ENCODE results near the gene ADAMTSL5. TPM values are rescaled to one million over a fixed set of nuclear protein-coding genes. Genes with fewer than 3 reads are reported as not detected.

Gene ADAMTSL5
- total and polyA plus RNA-seq, 4 donors, result 0.40 to 1.6 (median 0.91) TPM

GRCh38 chr19:1507763-1508506, 4.9 kb downstream of the ADAMTSL5 start:
- 0% methylated on average over 39 of the region's 46 CpGs for WGBS (ENCODE audit: insufficient coverage)
- Histone ChIP-seq H3K4me3 (ENCODE audit: low read depth, low read length) (peak overlapping the region; percentile 65), H3K4me1 (ENCODE audit: control insufficient read depth, insufficient read depth, low read length) (peaks cover 40% of the 10 kb centered on the region), H3K9me3 (ENCODE audit: control insufficient read depth, insufficient read depth, low read length) (no peaks in the 10 kb centered on the region), H3K36me3 (ENCODE audit: control insufficient read depth, insufficient read depth, low read length) (peaks cover 2% of the 10 kb centered on the region), H3K27me3 (ENCODE audit: control insufficient read depth, insufficient read depth, low read length) (peaks cover 44% of the 10 kb centered on the region), H3K27ac (ENCODE audit: low read depth, low read length) (peak overlapping the region; percentile 96)
- peak; percentile 92 to 99 (median 94) for DNase-seq (ENCODE audit: low read depth in 4 of 6, low spot score in 6 of 6)

- DNase-seq (ENCODE audit: low read depth in 4 of 6, low spot score in 6 of 6), result no peak
- no peak overlapping the region for H3K4me3 ChIP-seq (ENCODE audit: low read depth, low read length)
- H3K4me1 ChIP-seq (ENCODE audit: control insufficient read depth, insufficient read depth, low read length), result peaks cover 40% of the 10 kb centered on the region
- no peaks in the 10 kb centered on the region for H3K9me3 ChIP-seq (ENCODE audit: control insufficient read depth, insufficient read depth, low read length)
- peaks cover 44% of the 10 kb centered on the region for H3K27me3 ChIP-seq (ENCODE audit: control insufficient read depth, insufficient read depth, low read length)
- H3K36me3 ChIP-seq (ENCODE audit: control insufficient read depth, insufficient read depth, low read length), result peaks cover 2% of the 10 kb centered on the region
- peak overlapping the region; percentile 96 for H3K27ac ChIP-seq (ENCODE audit: low read depth, low read length)
- WGBS (ENCODE audit: insufficient coverage), result 66% methylated on average over 19 of the region's 23 CpGs
Measured at GRCh38 chr19:1507192-1507660, 5.6 kb downstream of the ADAMTSL5 start.

GRCh38 chr19:1505991-1506881, 6.6 kb downstream of the ADAMTSL5 start:
- DNase-seq (ENCODE audit: low read depth in 4 of 6, low spot score in 6 of 6), result no peak
- Histone ChIP-seq H3K4me1 (ENCODE audit: control insufficient read depth, insufficient read depth, low read length) (peaks cover 40% of the 10 kb centered on the region), H3K9me3 (ENCODE audit: control insufficient read depth, insufficient read depth, low read length) (no peaks in the 10 kb centered on the region), H3K4me3 (ENCODE audit: low read depth, low read length) (no peak overlapping the region), H3K27me3 (ENCODE audit: control insufficient read depth, insufficient read depth, low read length) (peaks cover 34% of the 10 kb centered on the region), H3K36me3 (ENCODE audit: control insufficient read depth, insufficient read depth, low read length) (no peaks in the 10 kb centered on the region), H3K27ac (ENCODE audit: low read depth, low read length) (no peak overlapping the region)
- 84% methylated on average over 44 of the region's 45 CpGs for WGBS (ENCODE audit: insufficient coverage)

GRCh38 chr19:1505012-1505411, 7.8 kb downstream of the ADAMTSL5 start:
- no peak for DNase-seq (ENCODE audit: low read depth in 4 of 6, low spot score in 6 of 6)
- Histone ChIP-seq H3K9me3 (ENCODE audit: control insufficient read depth, insufficient read depth, low read length) (no peaks in the 10 kb centered on the region), H3K4me1 (ENCODE audit: control insufficient read depth, insufficient read depth, low read length) (peaks cover 37% of the 10 kb centered on the region), H3K27ac (ENCODE audit: low read depth, low read length) (no peak overlapping the region), H3K36me3 (ENCODE audit: control insufficient read depth, insufficient read depth, low read length) (no peaks in the 10 kb centered on the region), H3K4me3 (ENCODE audit: low read depth, low read length) (no peak overlapping the region), H3K27me3 (ENCODE audit: control insufficient read depth, insufficient read depth, low read length) (peaks cover 24% of the 10 kb centered on the region)
- WGBS (ENCODE audit: insufficient coverage), result 87% methylated on average over 8 of the region's 8 CpGs

- Histone ChIP-seq H3K27me3 (ENCODE audit: control insufficient read depth, insufficient read depth, low read length) (peaks cover 23% of the 10 kb centered on the region), H3K36me3 (ENCODE audit: control insufficient read depth, insufficient read depth, low read length) (no peaks in the 10 kb centered on the region), H3K4me1 (ENCODE audit: control insufficient read depth, insufficient read depth, low read length) (peaks cover 34% of the 10 kb centered on the region), H3K4me3 (ENCODE audit: low read depth, low read length) (no peak overlapping the region), H3K9me3 (ENCODE audit: control insufficient read depth, insufficient read depth, low read length) (no peaks in the 10 kb centered on the region), H3K27ac (ENCODE audit: low read depth, low read length) (no peak overlapping the region)
- no peak for DNase-seq (ENCODE audit: low read depth in 4 of 6, low spot score in 6 of 6)
- 45% methylated on average over 10 of the region's 23 CpGs for WGBS (ENCODE audit: insufficient coverage)
Measured at GRCh38 chr19:1503925-1504773, 8.7 kb downstream of the ADAMTSL5 start.

GRCh38 chr19:1503089-1503924, 9.5 kb downstream of the ADAMTSL5 start:
- Histone ChIP-seq H3K36me3 (ENCODE audit: control insufficient read depth, insufficient read depth, low read length) (no peaks in the 10 kb centered on the region), H3K27me3 (ENCODE audit: control insufficient read depth, insufficient read depth, low read length) (peaks cover 23% of the 10 kb centered on the region), H3K9me3 (ENCODE audit: control insufficient read depth, insufficient read depth, low read length) (no peaks in the 10 kb centered on the region), H3K4me1 (ENCODE audit: control insufficient read depth, insufficient read depth, low read length) (peaks cover 31% of the 10 kb centered on the region), H3K4me3 (ENCODE audit: low read depth, low read length) (no peak overlapping the region), H3K27ac (ENCODE audit: low read depth, low read length) (no peak overlapping the region)
- DNase-seq (ENCODE audit: low read depth in 4 of 6, low spot score in 6 of 6), result peak in 2 of 6 donors; percentile 50 to 59
- 8% methylated on average over 47 of the region's 49 CpGs for WGBS (ENCODE audit: insufficient coverage)

GRCh38 chr19:1502433-1503088, 10.3 kb downstream of the ADAMTSL5 start:
- H3K27me3 ChIP-seq (ENCODE audit: control insufficient read depth, insufficient read depth, low read length), result peaks cover 23% of the 10 kb centered on the region
- 41% methylated on average over 8 of the region's 14 CpGs for WGBS (ENCODE audit: insufficient coverage)

GRCh38 chr19:1501200-1501595, 11.6 kb downstream of the ADAMTSL5 start:
- H3K9me3 ChIP-seq (ENCODE audit: control insufficient read depth, insufficient read depth, low read length), result no peaks in the 10 kb centered on the region
- WGBS (ENCODE audit: insufficient coverage), result 42% methylated on average over 3 of the region's 9 CpGs
- H3K4me1 ChIP-seq (ENCODE audit: control insufficient read depth, insufficient read depth, low read length), result peaks cover 18% of the 10 kb centered on the region
- DNase-seq (ENCODE audit: low read depth in 4 of 6, low spot score in 6 of 6), result no peak
- H3K27me3 ChIP-seq (ENCODE audit: control insufficient read depth, insufficient read depth, low read length), result peaks cover 23% of the 10 kb centered on the region
- no peak overlapping the region for H3K4me3 ChIP-seq (ENCODE audit: low read depth, low read length)
- no peaks in the 10 kb centered on the region for H3K36me3 ChIP-seq (ENCODE audit: control insufficient read depth, insufficient read depth, low read length)
- H3K27ac ChIP-seq (ENCODE audit: low read depth, low read length), result no peak overlapping the region

More at GRCh38 chr19:1502433-1503088, 10.3 kb downstream of the ADAMTSL5 start:
- no peak for DNase-seq (ENCODE audit: low read depth in 4 of 6, low spot score in 6 of 6)
- peaks cover 24% of the 10 kb centered on the region for H3K4me1 ChIP-seq (ENCODE audit: control insufficient read depth, insufficient read depth, low read length)
- no peak overlapping the region for H3K27ac ChIP-seq (ENCODE audit: low read depth, low read length)
- no peak overlapping the region for H3K4me3 ChIP-seq (ENCODE audit: low read depth, low read length)
- H3K9me3 ChIP-seq (ENCODE audit: control insufficient read depth, insufficient read depth, low read length), result no peaks in the 10 kb centered on the region
- H3K36me3 ChIP-seq (ENCODE audit: control insufficient read depth, insufficient read depth, low read length), result no peaks in the 10 kb centered on the region
